Fibroblast of pulmonary artery (primary cell): ENCODE results near the gene PNPLA2.

Source experiments
- DNase-seq: peaks from one replicate; pipeline ENCODE4 v3.0.0-alpha.2; 2010; ENCODE audit warnings: low read depth
- H3K4me3 ChIP-seq: replicated peaks from 2 replicates; pipeline ENCODE4 v1.5.1; 2011; ENCODE audit warnings: low read depth, mild to moderate bottlenecking, control low read depth, low read length, moderate library complexity
- TF ChIP-seq, protein P1 (sequence below): IDR thresholded peaks from 2 replicates; pipeline ENCODE4 v1.5.1; 2011; ENCODE audit warnings: mild to moderate bottlenecking, control low read depth, low read length, inconsistent platforms; ENCODE audit errors: missing control alignments

PNPLA2 gene

DNA sequence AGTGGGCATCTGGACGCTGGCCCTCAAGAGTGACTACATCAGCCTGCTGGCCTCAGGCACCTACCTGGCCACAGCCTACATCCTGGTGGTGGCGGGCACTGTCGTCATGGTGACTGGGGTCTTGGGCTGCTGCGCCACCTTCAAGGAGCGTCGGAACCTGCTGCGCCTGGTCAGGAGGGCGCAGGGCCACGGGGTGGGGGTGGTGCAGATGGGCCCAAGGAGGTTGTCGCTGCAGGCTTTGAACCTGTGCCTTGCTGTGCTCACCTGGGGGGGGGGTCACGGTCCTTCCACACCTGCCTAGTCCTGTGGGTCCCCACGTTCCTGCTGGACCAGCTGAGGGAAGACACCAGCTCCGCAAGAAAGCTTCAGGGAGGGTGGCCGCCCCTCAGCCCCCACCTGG is 17.6 kb downstream of the PNPLA2 start:
- DNase-seq: no peak
- H3K4me3 ChIP-seq: no peak overlapping the region
- TF ChIP-seq, protein P1, sequence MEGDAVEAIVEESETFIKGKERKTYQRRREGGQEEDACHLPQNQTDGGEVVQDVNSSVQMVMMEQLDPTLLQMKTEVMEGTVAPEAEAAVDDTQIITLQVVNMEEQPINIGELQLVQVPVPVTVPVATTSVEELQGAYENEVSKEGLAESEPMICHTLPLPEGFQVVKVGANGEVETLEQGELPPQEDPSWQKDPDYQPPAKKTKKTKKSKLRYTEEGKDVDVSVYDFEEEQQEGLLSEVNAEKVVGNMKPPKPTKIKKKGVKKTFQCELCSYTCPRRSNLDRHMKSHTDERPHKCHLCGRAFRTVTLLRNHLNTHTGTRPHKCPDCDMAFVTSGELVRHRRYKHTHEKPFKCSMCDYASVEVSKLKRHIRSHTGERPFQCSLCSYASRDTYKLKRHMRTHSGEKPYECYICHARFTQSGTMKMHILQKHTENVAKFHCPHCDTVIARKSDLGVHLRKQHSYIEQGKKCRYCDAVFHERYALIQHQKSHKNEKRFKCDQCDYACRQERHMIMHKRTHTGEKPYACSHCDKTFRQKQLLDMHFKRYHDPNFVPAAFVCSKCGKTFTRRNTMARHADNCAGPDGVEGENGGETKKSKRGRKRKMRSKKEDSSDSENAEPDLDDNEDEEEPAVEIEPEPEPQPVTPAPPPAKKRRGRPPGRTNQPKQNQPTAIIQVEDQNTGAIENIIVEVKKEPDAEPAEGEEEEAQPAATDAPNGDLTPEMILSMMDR: no peak

DNA sequence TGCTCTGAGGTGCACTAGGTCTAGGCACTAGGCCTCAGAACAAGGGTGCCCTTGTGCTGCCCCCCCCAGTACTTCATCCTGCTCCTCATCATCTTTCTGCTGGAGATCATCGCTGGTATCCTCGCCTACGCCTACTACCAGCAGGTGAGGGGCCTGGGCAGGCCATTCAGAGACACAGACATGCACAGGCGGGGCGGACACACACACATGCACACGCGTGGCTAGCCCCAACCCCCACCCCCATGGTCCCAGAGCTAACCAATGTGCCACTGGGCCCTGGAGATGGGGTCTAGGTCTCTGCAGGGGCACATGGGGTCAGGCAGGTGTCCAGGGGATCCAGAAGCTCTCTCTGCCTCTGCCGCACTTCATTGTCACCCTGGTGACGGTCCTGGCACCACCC is 18.0 kb downstream of the PNPLA2 start:
- TF ChIP-seq, protein P1: no peak
- no peak for DNase-seq
- H3K4me3 ChIP-seq: no peak overlapping the region

DNA sequence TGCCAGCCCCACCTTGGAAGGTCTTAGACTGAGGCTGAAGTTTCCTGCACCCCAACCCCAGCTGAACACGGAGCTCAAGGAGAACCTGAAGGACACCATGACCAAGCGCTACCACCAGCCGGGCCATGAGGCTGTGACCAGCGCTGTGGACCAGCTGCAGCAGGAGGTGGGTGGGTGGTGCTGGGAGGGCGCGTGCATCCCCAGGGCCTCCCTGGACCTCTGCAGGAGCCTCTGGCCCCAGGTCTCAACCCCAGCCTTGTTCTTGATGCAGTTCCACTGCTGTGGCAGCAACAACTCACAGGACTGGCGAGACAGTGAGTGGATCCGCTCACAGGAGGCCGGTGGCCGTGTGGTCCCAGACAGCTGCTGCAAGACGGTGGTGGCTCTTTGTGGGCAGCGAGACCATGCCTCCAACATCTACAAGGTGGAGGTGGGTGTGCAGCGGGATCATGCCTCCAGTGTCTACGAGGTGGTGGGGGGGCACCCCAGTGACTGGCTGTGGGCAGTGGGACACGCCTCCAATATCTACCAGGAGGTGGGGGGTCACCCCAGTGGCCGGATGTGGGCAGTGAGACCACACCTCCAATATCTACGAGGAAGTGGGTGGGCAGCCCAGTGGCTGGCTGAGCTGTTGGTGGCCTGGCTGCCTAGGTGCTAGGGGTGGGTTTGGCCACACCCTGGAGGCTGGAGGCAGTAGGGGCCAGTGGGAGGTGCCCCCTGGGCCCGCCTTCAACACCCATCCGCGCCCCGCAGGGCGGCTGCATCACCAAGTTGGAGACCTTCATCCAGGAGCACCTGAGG is 18.7 kb downstream of the PNPLA2 start:
- DNase-seq: no peak
- TF ChIP-seq, protein P1: no peak
- H3K4me3 ChIP-seq: no peak overlapping the region

DNA sequence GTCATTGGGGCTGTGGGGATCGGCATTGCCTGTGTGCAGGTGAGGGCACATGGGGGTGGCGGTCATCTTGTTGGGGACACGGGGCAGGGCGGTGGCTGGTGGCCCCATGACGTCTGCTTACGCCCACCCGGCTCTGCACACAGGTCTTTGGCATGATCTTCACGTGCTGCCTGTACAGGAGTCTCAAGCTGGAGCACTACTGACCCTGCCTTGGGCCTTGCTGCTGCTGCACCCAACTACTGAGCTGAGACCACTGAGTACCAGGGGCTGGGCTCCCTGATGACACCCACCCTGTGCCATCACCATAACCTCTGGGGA is 19.2 kb downstream of the PNPLA2 start:
- DNase-seq: no peak
- TF ChIP-seq, protein P1: no peak
- no peak overlapping the region for H3K4me3 ChIP-seq

DNA sequence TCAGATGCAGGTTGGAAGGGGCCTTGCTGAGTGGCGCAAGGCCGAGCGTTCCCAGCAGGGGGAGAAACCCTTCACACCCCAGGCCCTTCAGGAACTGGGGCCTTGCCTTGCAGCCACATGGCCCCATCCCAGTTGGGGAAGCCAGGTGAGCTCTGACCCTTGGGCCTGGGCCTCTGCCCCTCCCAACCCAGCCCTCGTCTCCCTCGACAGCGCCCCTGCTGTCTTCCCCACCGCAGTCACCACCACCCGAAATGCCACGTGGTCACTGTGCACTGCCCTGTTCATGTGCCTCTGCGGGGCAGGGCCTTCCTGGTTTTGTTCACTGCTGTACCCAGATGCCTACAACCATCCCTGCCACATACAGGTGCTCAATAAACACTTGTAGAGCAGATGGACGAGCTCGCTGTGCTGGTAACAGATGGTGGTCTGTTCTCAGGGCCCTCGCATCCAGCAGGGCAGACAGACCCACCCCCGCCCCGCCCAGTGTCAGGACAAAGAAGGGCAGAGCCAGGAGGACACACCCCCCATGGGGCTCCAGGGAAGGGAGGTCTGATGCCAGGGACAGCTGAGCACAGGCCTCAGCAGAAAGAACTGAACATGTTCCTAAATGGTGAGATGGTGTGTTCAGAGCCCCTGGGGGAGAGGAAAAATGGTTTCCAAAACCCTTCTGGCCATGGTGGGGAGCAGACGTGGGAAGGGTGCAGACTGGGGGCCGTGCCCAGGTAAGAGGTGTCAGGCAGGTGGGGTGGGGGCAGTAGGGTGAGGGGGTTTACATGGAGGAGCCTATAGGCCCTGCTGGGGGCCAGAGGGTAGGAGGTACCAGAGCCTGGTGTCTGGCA is 19.9 kb downstream of the PNPLA2 start:
- H3K4me3 ChIP-seq: no peak overlapping the region
- DNase-seq: no peak
- TF ChIP-seq, protein P1: no peak

DNA sequence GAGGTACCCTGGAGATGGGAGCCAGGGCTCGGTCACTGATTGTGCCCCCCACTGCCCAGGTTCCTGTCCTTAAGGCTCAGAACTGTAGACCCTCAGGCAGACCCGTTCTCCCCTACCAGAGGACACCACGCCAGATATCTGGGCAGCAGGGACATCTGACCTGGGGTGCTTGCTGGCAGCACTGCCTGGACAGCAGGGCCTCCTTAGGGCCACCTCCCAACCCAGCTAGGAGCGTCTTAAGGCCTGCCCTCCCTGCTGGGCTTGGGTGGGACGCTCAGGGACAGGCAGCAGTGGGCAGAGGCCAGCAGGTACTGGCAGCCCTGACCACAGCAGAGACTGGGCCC is 20.5 kb downstream of the PNPLA2 start:
- TF ChIP-seq, protein P1: no peak
- no peak for DNase-seq
- H3K4me3 ChIP-seq: no peak overlapping the region
